A673 (cell line): ENCODE results near the gene CAPN2. TPM values are rescaled to one million over a fixed set of nuclear protein-coding genes. Genes with fewer than 3 reads are reported as not detected.
A peak's percentile ranks its signal among the peaks of the same experiment; 100 is the strongest.

Experiments used
- BruUV-seq: library from RNA; stranded (reverse); fragments of 400-500 nt; replicated peaks from 2 replicates; lab custom pipeline; 2021; lab: Mats Ljungman, UMichigan
- CTCF ChIA-PET: fragments of 300-600 bp; sonication (Branson Sonifier 250); formaldehyde crosslinking; loops from one replicate; lab custom pipeline; 2022; ENCODE audit warnings: antibody characterized with exemption; lab: Charles Lee
- POLR2A ChIA-PET: fragments of 300-600 bp; sonication (Branson Sonifier 250); formaldehyde crosslinking; loops from one replicate; lab custom pipeline; 2022; ENCODE audit warnings: antibody characterized with exemption; ENCODE audit not compliant: low non-redundant PET; lab: Charles Lee
- DNase-seq: peaks from one replicate; pipeline ENCODE4 v3.0.0-alpha.2; 2015; ENCODE audit warnings: low spot score
- H3K27ac ChIP-seq: fragments of 200-600 bp; sonication (generic); 2 replicates; pipeline ENCODE4 v1.5.1; 2016; ENCODE audit warnings: mixed run types, low read depth, mild to moderate bottlenecking, mixed read lengths, antibody characterized with exemption, low read length; ENCODE audit not compliant: poor library complexity, severe bottlenecking
- H3K27me3 ChIP-seq: fragments of 200-600 bp; sonication (generic); replicated peaks from 2 replicates; pipeline ENCODE4 v1.6.1; 2017; ENCODE audit warnings: mixed run types, low read depth, mild to moderate bottlenecking, mixed read lengths, antibody characterized with exemption, low read length; ENCODE audit not compliant: insufficient read depth, poor library complexity
- H3K36me3 ChIP-seq: fragments of 200-600 bp; sonication (generic); 2 replicates; pipeline ENCODE4 v1.6.1; 2016; ENCODE audit warnings: mixed run types, mild to moderate bottlenecking, mixed read lengths, antibody characterized with exemption, low read length; ENCODE audit not compliant: insufficient read depth, poor library complexity, severe bottlenecking
- H3K4me1 ChIP-seq: fragments of 200-600 bp; sonication (generic); 2 replicates; pipeline ENCODE4 v1.6.1; 2017; ENCODE audit warnings: mixed run types, mild to moderate bottlenecking, mixed read lengths, antibody characterized with exemption, low read length; ENCODE audit not compliant: insufficient read depth, poor library complexity, severe bottlenecking
- H3K4me3 ChIP-seq: fragments of 200-600 bp; sonication (generic); 2 replicates; pipeline ENCODE4 v1.5.1; 2016; ENCODE audit warnings: low read depth, mixed run types, mild to moderate bottlenecking, mixed read lengths, low read length; ENCODE audit not compliant: poor library complexity, severe bottlenecking
- H3K9me3 ChIP-seq: fragments of 200-600 bp; sonication (generic); 2 replicates; pipeline ENCODE4 v1.6.1; 2016; ENCODE audit warnings: mixed run types, low read depth, mild to moderate bottlenecking, mixed read lengths, antibody characterized with exemption, low read length; ENCODE audit not compliant: poor library complexity, severe bottlenecking
- CTCF ChIP-seq: fragments of 300-800, 200-600 bp; sonication (generic); conservative IDR thresholded peaks from 2 replicates; pipeline ENCODE4 v1.5.1; 2017; ENCODE audit warnings: low read depth, mild to moderate bottlenecking, antibody characterized with exemption, low read length, moderate library complexity, mixed read lengths
- EZH2 ChIP-seq: fragments of 200-600 bp; sonication (generic); IDR thresholded peaks from 2 replicates; pipeline ENCODE4 v1.6.1; 2017; ENCODE audit warnings: borderline replicate concordance, low read depth, mild to moderate bottlenecking, mixed read lengths, antibody characterized with exemption, low read length; ENCODE audit not compliant: poor library complexity, severe bottlenecking
- intact Hi-C: fragments of 100-400 bp; cut with micrococcal nuclease; formaldehyde crosslinking; loops from one replicate; pipeline ENCODE4 v1.10.0; 2022; ENCODE audit not compliant: unreplicated experiment
- total RNA-seq: library from RNA; stranded (reverse); gene quantifications from 2 replicates; pipeline ENCODE4 v1.2.3, GENCODE V29; 2021

The CAPN2 gene
- total RNA-seq, 1 experiment from 2014 or later, result 137 TPM

- TF ChIP-seq EZH2 (no peak), CTCF (no peak)
- H3K36me3 ChIP-seq, result no peaks in the 10 kb centered on the region
- H3K27ac ChIP-seq, result no peak overlapping the region
- H3K4me1 ChIP-seq, result no peaks in the 10 kb centered on the region
- no TSS peak for BruUV-seq
- no peaks in the 10 kb centered on the region for H3K9me3 ChIP-seq
- H3K4me3 ChIP-seq, result no peak overlapping the region
- intact Hi-C loops, result loop anchor here (5.0 to 10.0 kb wide), 2 partner anchors 888 to 945 kb away; partner anchors contain the start of gene FAM177B
- POLR2A ChIA-PET, result no interaction called here
- DNase-seq, result no peak
- CTCF ChIA-PET, result no interaction called here
- no peaks in the 10 kb centered on the region for H3K27me3 ChIP-seq
Measured at GRCh38 chr1:223680188-223680587, 32.2 kb upstream of the CAPN2 start.

DNA sequence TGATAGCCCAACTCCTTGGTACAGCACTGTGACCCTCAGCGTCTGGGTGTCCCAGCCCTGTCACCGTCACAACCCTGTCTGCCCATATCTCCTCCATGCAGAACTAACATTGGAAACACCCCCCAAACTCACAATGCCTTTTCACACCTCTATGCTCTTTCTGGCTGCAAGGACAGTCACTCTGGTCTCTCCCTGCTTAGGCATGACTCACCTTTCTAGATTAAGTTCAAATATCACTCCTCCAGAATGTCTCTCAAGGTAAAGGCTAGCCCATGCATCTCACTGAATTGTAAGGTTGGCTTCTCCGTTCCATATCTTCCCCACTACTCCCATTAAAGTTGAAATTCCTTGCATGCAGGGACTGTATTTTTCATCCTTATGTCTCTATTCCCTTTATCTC lies 29.8 kb upstream of the CAPN2 start:
- no peak for DNase-seq
- POLR2A ChIA-PET, result no interaction called here
- BruUV-seq, result no TSS peak
- Histone ChIP-seq H3K27ac (no peak overlapping the region), H3K36me3 (no peaks in the 10 kb centered on the region), H3K9me3 (no peaks in the 10 kb centered on the region), H3K27me3 (no peaks in the 10 kb centered on the region), H3K4me1 (no peaks in the 10 kb centered on the region), H3K4me3 (no peak overlapping the region)
- TF ChIP-seq CTCF (no peak), EZH2 (no peak)
- CTCF ChIA-PET, result interaction anchor here (1.7 kb wide), 1 partner anchor 549 kb away, joined by 14 read pairs; no protein-coding TSS in a partner anchor
- intact Hi-C loops, result loop anchor here (5.0 to 10.0 kb wide), 2 partner anchors 890 to 948 kb away; partner anchors contain the start of gene FAM177B

- ChIA-PET CTCF (interaction anchor here (0.7 to 1.7 kb wide), 2 partner anchors 152 to 550 kb away, joined by 3 to 14 read pairs; no protein-coding TSS in a partner anchor), POLR2A (no interaction called here)
- TF ChIP-seq CTCF, result peak; percentile 78
- no peak for TF ChIP-seq EZH2
- H3K36me3 ChIP-seq, result no peaks in the 10 kb centered on the region
- H3K9me3 ChIP-seq, result no peaks in the 10 kb centered on the region
- no peak overlapping the region for H3K27ac ChIP-seq
- H3K27me3 ChIP-seq, result peaks cover 6% of the 10 kb centered on the region
- no peaks in the 10 kb centered on the region for H3K4me1 ChIP-seq
- BruUV-seq, result no TSS peak
- intact Hi-C loops, result loop anchor here (1.0 to 10.0 kb wide), 4 partner anchors 153 to 949 kb away; partner anchors contain the start of gene FAM177B
- no peak overlapping the region for H3K4me3 ChIP-seq
- DNase-seq, result peak; percentile 69
Measured at GRCh38 chr1:223683586-223684487, 28.5 kb upstream of the CAPN2 start.
